ENCODE measurements around the gene TMEM108.

DNA sequence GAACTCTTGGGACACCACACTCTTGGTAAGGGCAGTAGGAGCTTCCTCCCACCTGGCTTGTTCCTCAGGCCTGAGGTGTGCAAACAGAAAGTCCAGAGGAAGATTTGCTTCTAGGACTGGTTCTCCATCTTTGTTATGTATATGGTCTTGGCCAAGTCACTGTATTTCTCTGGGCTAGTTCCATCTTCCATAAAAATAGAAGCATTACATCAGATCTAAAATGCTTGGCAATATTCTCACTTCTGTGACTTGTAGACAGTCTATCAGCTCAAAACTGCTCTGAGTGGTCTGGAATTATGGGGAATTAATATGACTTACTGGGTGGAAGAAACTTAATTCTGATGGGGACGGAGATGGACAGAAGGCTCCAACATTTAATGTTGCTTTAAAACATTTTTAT, 55.2 kb downstream of the TMEM108 start:
- TF ChIP-seq EZH2 (IDR thresholded peaks at IDR 0.05; ENCODE audit: low read depth, unreplicated experiment) (no peak), CREB1 (CRISPR knock-in tag; IDR thresholded peaks at IDR 0.05; ENCODE audit: low read depth) (no peak), CTCF (conservative IDR thresholded peaks at IDR 0.05; ENCODE audit: low read depth in 2 of 2) (no peak), POLR2AphosphoS5 (IDR thresholded peaks at IDR 0.05; ENCODE audit: low read depth) (no peak), ETS1 (IDR thresholded peaks at IDR 0.05) (no peak), STAT1 (IDR thresholded peaks at IDR 0.05; ENCODE audit: unreplicated experiment) (no peak)
